Neutrophil (primary cell): ENCODE results near the gene FAT2.

ENCODE experiments used
- H3K27ac ChIP-seq: fragments of 200-600 bp; sonication (generic); 2 replicates; pipeline ENCODE4 v1.5.1; 2016; ENCODE audit warnings: mild to moderate bottlenecking, moderate library complexity
- H3K27me3 ChIP-seq: fragments of 200-600 bp; sonication (generic); 2 replicates; pipeline ENCODE4 v1.6.0; 2016; ENCODE audit warnings: mild to moderate bottlenecking
- H3K36me3 ChIP-seq: fragments of 200-600 bp; sonication (generic); 2 replicates; pipeline ENCODE4 v1.5.1; 2017
- H3K4me1 ChIP-seq, 2 experiments: fragments of 200-600 bp in 1 of 2; sonication (generic) in 1 of 2; 1 replicate in 1 of 2; 2 replicates in 1 of 2; pipeline versions ENCODE4 v1.5.1 to v1.6.1; 2013 to 2016; ENCODE audit warnings: low read depth in 1 of 2, low read length in 1 of 2, mild to moderate bottlenecking in 1 of 2, moderate library complexity in 1 of 2; ENCODE audit not compliant: control insufficient read depth in 1 of 2, insufficient read depth in 1 of 2
- H3K4me3 ChIP-seq, 2 experiments: fragments of 200-600 bp in 1 of 2; sonication (generic) in 1 of 2; 1 replicate in 1 of 2; 2 replicates in 1 of 2; pipeline ENCODE4 v1.5.1; 2013 to 2016; ENCODE audit warnings: low read depth in 1 of 2, low read length in 1 of 2, mild to moderate bottlenecking in 1 of 2, moderate library complexity in 1 of 2
- H3K9me3 ChIP-seq: fragments of 200-600 bp; sonication (generic); 2 replicates; pipeline ENCODE4 v1.5.1; 2016
- CTCF ChIP-seq: fragments of 200-600 bp; sonication (generic); IDR thresholded peaks from 2 replicates; pipeline ENCODE4 v1.5.1; 2016; ENCODE audit warnings: antibody characterized with exemption

Gene FAT2

GRCh38 chr5:151632524-151632923 lies 41.4 kb upstream of the FAT2 start:
- Histone ChIP-seq H3K36me3 (no peaks in the 10 kb centered on the region), H3K9me3 (no peaks in the 10 kb centered on the region), H3K27ac (no peak overlapping the region), H3K4me1 (peaks cover 11 to 15% of the 10 kb centered on the region in 2 experiments), H3K27me3 (peaks cover 26% of the 10 kb centered on the region), H3K4me3 (no peak overlapping the region)
- TF ChIP-seq CTCF = no peak

- TF ChIP-seq CTCF = no peak
- H3K36me3 ChIP-seq = no peaks in the 10 kb centered on the region
- H3K4me1 ChIP-seq = peaks cover 11 to 15% of the 10 kb centered on the region in 2 experiments
- peaks cover 22% of the 10 kb centered on the region for H3K27me3 ChIP-seq
- H3K9me3 ChIP-seq = no peaks in the 10 kb centered on the region
- H3K4me3 ChIP-seq = no peak overlapping the region
- no peak overlapping the region for H3K27ac ChIP-seq
Measured at GRCh38 chr5:151631941-151632340, 40.8 kb upstream of the FAT2 start.

GRCh38 chr5:151630088-151630487 lies 39.0 kb upstream of the FAT2 start:
- no peak overlapping the region for H3K4me3 ChIP-seq
- TF ChIP-seq CTCF = no peak
- no peak overlapping the region for H3K27ac ChIP-seq
- H3K27me3 ChIP-seq = peaks cover 4% of the 10 kb centered on the region
- H3K4me1 ChIP-seq = peaks cover 11 to 15% of the 10 kb centered on the region in 2 experiments
- no peaks in the 10 kb centered on the region for H3K36me3 ChIP-seq
- H3K9me3 ChIP-seq = no peaks in the 10 kb centered on the region

- no peaks in the 10 kb centered on the region for H3K9me3 ChIP-seq
- H3K4me1 ChIP-seq = peaks cover 10 to 14% of the 10 kb centered on the region in 2 experiments
- no peaks in the 10 kb centered on the region for H3K36me3 ChIP-seq
- TF ChIP-seq CTCF = no peak
- H3K27ac ChIP-seq = no peak overlapping the region
- H3K27me3 ChIP-seq = no peaks in the 10 kb centered on the region
- no peak overlapping the region for H3K4me3 ChIP-seq
Measured at GRCh38 chr5:151628112-151628823, 37.1 kb upstream of the FAT2 start.

- Histone ChIP-seq H3K27ac (no peak overlapping the region), H3K27me3 (no peaks in the 10 kb centered on the region), H3K9me3 (no peaks in the 10 kb centered on the region), H3K36me3 (no peaks in the 10 kb centered on the region), H3K4me3 (no peak overlapping the region), H3K4me1 (peaks cover 4 to 7% of the 10 kb centered on the region in 2 experiments)
- TF ChIP-seq CTCF = no peak
Measured at GRCh38 chr5:151627650-151628049, 36.5 kb upstream of the FAT2 start.
